GM19395 (cell line): ENCODE results near the gene ZFP92.

Experiments used
- ATAC-seq: cut with Tn5 transposase; IDR thresholded peaks from one replicate; pipeline ENCODE4 v1.9.1; 2021; ENCODE audit warnings: mild to moderate bottlenecking, moderate library complexity; ENCODE audit not compliant: unreplicated experiment

The ZFP92 gene

GRCh38 chrX:153407736-153408135 lies 3.5 kb upstream of the ZFP92 start:
- ATAC-seq = no peak

- no peak for ATAC-seq
Observed at GRCh38 chrX:153408221-153408721, 3.0 kb upstream of the ZFP92 start.

GRCh38 chrX:153408871-153409351 lies 2.4 kb upstream of the ZFP92 start:
- no peak for ATAC-seq

- ATAC-seq = no peak
Observed at GRCh38 chrX:153409414-153410101, 1.7 kb upstream of the ZFP92 start.

- no peak for ATAC-seq
Observed at GRCh38 chrX:153410373-153410772, 899 bp upstream of the ZFP92 start.

- ATAC-seq = no peak
Observed at GRCh38 chrX:153410888-153411254, 401 bp upstream of the ZFP92 start.

- no peak for ATAC-seq
Observed at GRCh38 chrX:153411988-153412574, 809 bp downstream of the ZFP92 start.

- no peak for ATAC-seq
Observed at GRCh38 chrX:153412746-153413720, 1.8 kb downstream of the ZFP92 start.

GRCh38 chrX:153413731-153414130 lies 2.5 kb downstream of the ZFP92 start:
- no peak for ATAC-seq

- ATAC-seq = no peak
Observed at GRCh38 chrX:153414856-153415510, 3.7 kb downstream of the ZFP92 start.

GRCh38 chrX:153416781-153417450 lies 5.6 kb downstream of the ZFP92 start:
- no peak for ATAC-seq

GRCh38 chrX:153417637-153418036 lies 6.4 kb downstream of the ZFP92 start:
- ATAC-seq = no peak

GRCh38 chrX:153420851-153421599 lies 9.8 kb downstream of the ZFP92 start:
- ATAC-seq = no peak

GRCh38 chrX:153421856-153422255 lies 10.6 kb downstream of the ZFP92 start:
- no peak for ATAC-seq

GRCh38 chrX:153423652-153424051 lies 12.4 kb downstream of the ZFP92 start:
- no peak for ATAC-seq

- ATAC-seq = no peak
Observed at GRCh38 chrX:153426204-153426603, 14.9 kb downstream of the ZFP92 start.

GRCh38 chrX:153430796-153431195 lies 19.5 kb downstream of the ZFP92 start:
- ATAC-seq = no peak

- ATAC-seq = no peak
Observed at GRCh38 chrX:153433161-153433680, 21.9 kb downstream of the ZFP92 start.

- no peak for ATAC-seq
Observed at GRCh38 chrX:153433781-153434285, 22.6 kb downstream of the ZFP92 start.
